Omental fat pad (tissue), 4 donors: ENCODE results near the gene HS3ST3B1. TPM values are rescaled to one million over a fixed set of nuclear protein-coding genes. Genes with fewer than 3 reads are reported as not detected.

Experiments
- ATAC-seq: fragments of 150-250 bp; one replicate; pipeline ENCODE4 v1.9.1; 2016; ENCODE audit warnings: mild to moderate bottlenecking, moderate library complexity; ENCODE audit not compliant: low FRiP score
- DNase-seq: peaks from one replicate; pipeline ENCODE4 v3.0.0-alpha.2; 2019; ENCODE audit warnings: low spot score
- CTCF ChIP-seq, 3 donors: fragments of 450-650 bp; IDR thresholded peaks; one replicate each; pipeline ENCODE4 v1.5.1; 2016 to 2017; ENCODE audit warnings: antibody characterized with exemption in 3 of 3, mild to moderate bottlenecking in 3 of 3, moderate library complexity in 2 of 3
- total RNA-seq, 4 donors: library from RNA; depleted of rRNA; stranded (reverse); fragments of >200 nt; gene quantifications; one replicate each; pipeline ENCODE4 v1.1.0, GENCODE V29; 2016

The HS3ST3B1 gene
- total RNA-seq, 4 donors from 2014 or later: 1.3 to 5.8 (median 4.8) TPM

GRCh38 chr17:14353861-14354474 is 53.1 kb downstream of the HS3ST3B1 start:
- DNase-seq (no peak), ATAC-seq (no peak)
- no peak for TF ChIP-seq CTCF (IDR thresholded peaks at IDR 0.05)

- ATAC-seq (no peak), DNase-seq (no peak)
- TF ChIP-seq CTCF (IDR thresholded peaks at IDR 0.05): no peak
Measured at GRCh38 chr17:14354807-14355206, 53.9 kb downstream of the HS3ST3B1 start.

GRCh38 chr17:14355556-14355955 is 54.7 kb downstream of the HS3ST3B1 start:
- DNase-seq (no peak), ATAC-seq (no peak)
- no peak for TF ChIP-seq CTCF (IDR thresholded peaks at IDR 0.05)

- ATAC-seq (no peak), DNase-seq (no peak)
- TF ChIP-seq CTCF (IDR thresholded peaks at IDR 0.05): no peak
Measured at GRCh38 chr17:14359163-14360020, 58.5 kb downstream of the HS3ST3B1 start.

- ATAC-seq (no peak), DNase-seq (no peak)
- no peak for TF ChIP-seq CTCF (IDR thresholded peaks at IDR 0.05)
Measured at GRCh38 chr17:14360856-14361255, 60.0 kb downstream of the HS3ST3B1 start.

- TF ChIP-seq CTCF (IDR thresholded peaks at IDR 0.05): no peak
- DNase-seq (no peak), ATAC-seq (no peak)
Measured at GRCh38 chr17:14361470-14361869, 60.6 kb downstream of the HS3ST3B1 start.
